ENCODE measurements around the gene UBE2D1.

Gene UBE2D1

DNA sequence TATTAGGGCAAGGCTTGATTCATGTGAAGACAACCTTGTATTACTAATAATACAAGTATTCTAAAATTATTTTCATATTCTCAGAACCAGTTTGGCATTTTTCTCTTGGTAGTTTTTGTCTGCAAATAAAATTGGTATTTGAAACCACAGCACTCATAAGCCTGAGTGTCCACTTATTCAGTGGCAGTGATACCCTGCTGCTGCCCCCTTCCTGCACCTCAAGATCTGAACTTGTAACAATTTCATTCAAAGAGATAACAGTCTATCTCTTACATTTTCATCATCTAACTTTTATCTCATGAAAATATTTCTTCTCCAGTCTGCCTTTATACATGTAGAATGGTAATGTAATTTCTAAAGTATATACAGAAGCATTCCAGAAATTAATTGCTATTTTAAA is 59.7 kb downstream of the UBE2D1 start:
- no peak overlapping the region for H3K4me3 ChIP-seq (ENCODE audit: low read depth, low read length)
- H3K36me3 ChIP-seq (replicated peaks) = peaks cover 18% of the 10 kb centered on the region
- no peaks in the 10 kb centered on the region for H3K27me3 ChIP-seq (replicated peaks)
- DNase-seq = no peak
- in situ Hi-C loops (cut with HindIII; ENCODE audit: low pct_ligation_motif_present, low sequenced_read_pairs) = no loop called here
- TF ChIP-seq, protein P1, sequence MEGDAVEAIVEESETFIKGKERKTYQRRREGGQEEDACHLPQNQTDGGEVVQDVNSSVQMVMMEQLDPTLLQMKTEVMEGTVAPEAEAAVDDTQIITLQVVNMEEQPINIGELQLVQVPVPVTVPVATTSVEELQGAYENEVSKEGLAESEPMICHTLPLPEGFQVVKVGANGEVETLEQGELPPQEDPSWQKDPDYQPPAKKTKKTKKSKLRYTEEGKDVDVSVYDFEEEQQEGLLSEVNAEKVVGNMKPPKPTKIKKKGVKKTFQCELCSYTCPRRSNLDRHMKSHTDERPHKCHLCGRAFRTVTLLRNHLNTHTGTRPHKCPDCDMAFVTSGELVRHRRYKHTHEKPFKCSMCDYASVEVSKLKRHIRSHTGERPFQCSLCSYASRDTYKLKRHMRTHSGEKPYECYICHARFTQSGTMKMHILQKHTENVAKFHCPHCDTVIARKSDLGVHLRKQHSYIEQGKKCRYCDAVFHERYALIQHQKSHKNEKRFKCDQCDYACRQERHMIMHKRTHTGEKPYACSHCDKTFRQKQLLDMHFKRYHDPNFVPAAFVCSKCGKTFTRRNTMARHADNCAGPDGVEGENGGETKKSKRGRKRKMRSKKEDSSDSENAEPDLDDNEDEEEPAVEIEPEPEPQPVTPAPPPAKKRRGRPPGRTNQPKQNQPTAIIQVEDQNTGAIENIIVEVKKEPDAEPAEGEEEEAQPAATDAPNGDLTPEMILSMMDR (IDR thresholded peaks at IDR 0.05; ENCODE audit: low read depth, low read length, missing control alignments) = no peak
- no peak overlapping the region for H3K27ac ChIP-seq

DNA sequence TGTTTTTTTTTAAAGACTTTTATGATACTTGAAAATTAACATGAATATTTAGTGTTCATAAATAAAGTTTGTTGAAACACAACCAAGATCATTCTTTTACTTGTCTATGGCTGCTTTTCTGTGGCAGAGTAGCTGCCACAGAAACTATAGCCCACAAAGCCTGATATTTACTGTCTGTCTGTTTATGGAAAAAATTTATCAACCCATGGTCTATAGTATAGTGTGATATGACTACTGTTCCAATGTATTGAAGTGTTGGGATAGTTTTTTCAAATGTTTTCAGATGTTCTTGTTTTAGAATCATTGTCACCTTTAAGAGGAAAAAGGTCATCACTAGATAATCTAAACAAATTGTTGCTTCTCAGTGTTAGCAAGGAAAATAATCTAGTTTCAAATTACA is 61.3 kb downstream of the UBE2D1 start:
- no peaks in the 10 kb centered on the region for H3K27me3 ChIP-seq (replicated peaks)
- H3K4me3 ChIP-seq (ENCODE audit: low read depth, low read length) = no peak overlapping the region
- in situ Hi-C loops (cut with HindIII; ENCODE audit: low pct_ligation_motif_present, low sequenced_read_pairs) = no loop called here
- peaks cover 16% of the 10 kb centered on the region for H3K36me3 ChIP-seq (replicated peaks)
- TF ChIP-seq, protein P1 (IDR thresholded peaks at IDR 0.05; ENCODE audit: low read depth, low read length, missing control alignments) = no peak
- H3K27ac ChIP-seq = no peak overlapping the region
- no peak for DNase-seq

DNA sequence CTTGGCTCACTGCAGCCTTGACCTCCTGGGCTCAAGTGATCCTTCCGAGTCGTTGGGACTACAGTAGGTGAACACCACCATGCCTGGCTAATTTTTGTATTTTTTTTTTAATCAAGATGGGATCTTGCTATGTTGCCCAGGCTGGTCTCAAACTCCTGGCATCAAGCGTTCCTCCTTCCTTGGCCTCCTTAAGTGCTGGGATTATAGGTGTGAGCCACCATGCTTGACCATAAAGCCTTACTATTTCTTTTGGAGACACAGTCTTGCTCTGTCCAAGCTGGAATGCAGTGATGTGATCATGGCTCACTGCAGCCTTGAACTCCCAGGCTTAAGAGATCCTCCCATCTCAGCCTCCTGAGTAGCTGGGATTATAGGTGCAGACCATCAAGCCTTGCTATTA is 63.0 kb downstream of the UBE2D1 start:
- in situ Hi-C loops (cut with HindIII; ENCODE audit: low pct_ligation_motif_present, low sequenced_read_pairs) = no loop called here
- Histone ChIP-seq H3K27ac (no peak overlapping the region), H3K36me3 (replicated peaks) (peaks cover 13% of the 10 kb centered on the region), H3K27me3 (replicated peaks) (no peaks in the 10 kb centered on the region), H3K4me3 (ENCODE audit: low read depth, low read length) (no peak overlapping the region)
- no peak for DNase-seq
- TF ChIP-seq, protein P1 (IDR thresholded peaks at IDR 0.05; ENCODE audit: low read depth, low read length, missing control alignments) = no peak

DNA sequence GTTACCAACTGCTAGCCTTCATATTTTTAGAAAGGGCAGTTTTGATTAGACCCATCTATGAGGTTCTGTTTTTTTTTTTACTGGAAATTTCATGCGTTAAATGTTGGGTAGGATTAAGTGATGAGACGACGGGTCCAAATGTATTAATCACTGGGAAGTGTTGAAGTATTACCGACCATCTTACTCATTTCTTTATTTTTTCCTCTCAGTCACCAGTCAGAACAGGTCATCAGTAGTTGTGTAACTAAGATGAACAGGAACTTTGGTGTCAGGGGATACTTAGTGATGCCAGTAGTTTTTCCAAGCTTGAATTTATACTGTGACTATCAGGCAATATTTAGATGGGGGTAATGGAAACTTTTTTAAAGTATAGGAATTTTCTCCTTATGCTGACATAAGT is 64.6 kb downstream of the UBE2D1 start:
- H3K27me3 ChIP-seq (replicated peaks) = no peaks in the 10 kb centered on the region
- H3K36me3 ChIP-seq (replicated peaks) = peaks cover 13% of the 10 kb centered on the region
- no peak for DNase-seq
- in situ Hi-C loops (cut with HindIII; ENCODE audit: low pct_ligation_motif_present, low sequenced_read_pairs) = no loop called here
- no peak overlapping the region for H3K4me3 ChIP-seq (ENCODE audit: low read depth, low read length)
- no peak overlapping the region for H3K27ac ChIP-seq
- TF ChIP-seq, protein P1 (IDR thresholded peaks at IDR 0.05; ENCODE audit: low read depth, low read length, missing control alignments) = no peak

DNA sequence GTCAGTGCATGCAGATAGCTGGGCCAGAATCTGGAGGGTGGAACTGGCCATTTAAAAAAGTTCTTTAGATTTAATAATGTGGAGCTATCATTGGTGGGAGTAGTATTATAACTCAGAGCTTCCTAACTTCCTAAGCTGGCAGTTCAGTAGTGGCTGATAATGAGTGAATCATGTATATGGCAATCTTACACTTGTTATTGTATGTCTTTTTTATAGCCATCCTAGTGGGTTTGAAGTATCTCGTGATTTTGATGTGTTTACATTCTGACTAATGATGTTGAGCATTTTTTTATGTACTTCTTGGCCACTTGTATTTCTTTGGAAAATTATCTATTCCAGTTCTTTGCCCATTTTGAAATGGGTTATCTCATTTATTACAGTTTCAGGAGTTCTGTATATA is 65.8 kb downstream of the UBE2D1 start:
- no peak for DNase-seq
- TF ChIP-seq, protein P1 (IDR thresholded peaks at IDR 0.05; ENCODE audit: low read depth, low read length, missing control alignments) = no peak
- in situ Hi-C loops (cut with HindIII; ENCODE audit: low pct_ligation_motif_present, low sequenced_read_pairs) = no loop called here
- Histone ChIP-seq H3K27ac (no peak overlapping the region), H3K27me3 (replicated peaks) (no peaks in the 10 kb centered on the region), H3K36me3 (replicated peaks) (peaks cover 6% of the 10 kb centered on the region), H3K4me3 (ENCODE audit: low read depth, low read length) (no peak overlapping the region)

DNA sequence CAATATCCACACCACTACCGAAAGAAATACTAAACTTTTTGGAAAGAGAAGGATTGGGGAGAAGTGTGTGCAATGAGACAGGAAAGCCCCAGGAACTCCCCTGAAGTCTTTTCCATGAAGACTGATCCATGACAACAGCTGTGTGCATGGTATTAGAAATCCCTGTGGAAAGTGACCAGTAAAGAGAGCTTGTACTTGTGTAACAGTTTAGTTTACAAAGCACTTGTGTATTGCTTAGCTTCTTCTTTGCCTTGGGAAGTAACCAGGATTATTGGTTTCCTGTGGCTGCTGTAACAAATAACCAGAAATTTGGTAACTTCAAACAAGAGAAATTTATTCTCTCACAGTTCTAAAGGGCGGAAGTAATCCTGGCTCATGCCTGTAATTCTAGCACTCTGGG is 69.2 kb downstream of the UBE2D1 start:
- H3K36me3 ChIP-seq (replicated peaks) = no peaks in the 10 kb centered on the region
- TF ChIP-seq, protein P1 (IDR thresholded peaks at IDR 0.05; ENCODE audit: low read depth, low read length, missing control alignments) = no peak
- no peaks in the 10 kb centered on the region for H3K27me3 ChIP-seq (replicated peaks)
- no peak for DNase-seq
- in situ Hi-C loops (cut with HindIII; ENCODE audit: low pct_ligation_motif_present, low sequenced_read_pairs) = no loop called here
- no peak overlapping the region for H3K4me3 ChIP-seq (ENCODE audit: low read depth, low read length)
- H3K27ac ChIP-seq = no peak overlapping the region

Measured in brain microvascular endothelial cell (primary cell).